Cardiac fibroblast (primary cell): ENCODE data around the gene TMEM72.

Source experiments
- DNase-seq, 2 donors: peaks; one replicate each; pipeline versions ENCODE4 v3.0.0 to v3.0.0-alpha.2; 2010; ENCODE audit warnings: low read depth in 2 of 2
- H3K4me3 ChIP-seq, 2 donors: replicated peaks in 1 of 2; 1 replicate in 1 of 2; 2 replicates in 1 of 2; pipeline ENCODE4 v1.5.1; 2011; ENCODE audit warnings: low read depth in 2 of 2, low read length in 2 of 2, mild to moderate bottlenecking in 2 of 2, moderate library complexity in 1 of 2
- TF ChIP-seq, protein P1 (sequence below): IDR thresholded peaks from one replicate; pipeline ENCODE4 v1.5.1; 2011; ENCODE audit warnings: low read depth, mild to moderate bottlenecking, low read length, inconsistent platforms

The TMEM72 gene

DNA sequence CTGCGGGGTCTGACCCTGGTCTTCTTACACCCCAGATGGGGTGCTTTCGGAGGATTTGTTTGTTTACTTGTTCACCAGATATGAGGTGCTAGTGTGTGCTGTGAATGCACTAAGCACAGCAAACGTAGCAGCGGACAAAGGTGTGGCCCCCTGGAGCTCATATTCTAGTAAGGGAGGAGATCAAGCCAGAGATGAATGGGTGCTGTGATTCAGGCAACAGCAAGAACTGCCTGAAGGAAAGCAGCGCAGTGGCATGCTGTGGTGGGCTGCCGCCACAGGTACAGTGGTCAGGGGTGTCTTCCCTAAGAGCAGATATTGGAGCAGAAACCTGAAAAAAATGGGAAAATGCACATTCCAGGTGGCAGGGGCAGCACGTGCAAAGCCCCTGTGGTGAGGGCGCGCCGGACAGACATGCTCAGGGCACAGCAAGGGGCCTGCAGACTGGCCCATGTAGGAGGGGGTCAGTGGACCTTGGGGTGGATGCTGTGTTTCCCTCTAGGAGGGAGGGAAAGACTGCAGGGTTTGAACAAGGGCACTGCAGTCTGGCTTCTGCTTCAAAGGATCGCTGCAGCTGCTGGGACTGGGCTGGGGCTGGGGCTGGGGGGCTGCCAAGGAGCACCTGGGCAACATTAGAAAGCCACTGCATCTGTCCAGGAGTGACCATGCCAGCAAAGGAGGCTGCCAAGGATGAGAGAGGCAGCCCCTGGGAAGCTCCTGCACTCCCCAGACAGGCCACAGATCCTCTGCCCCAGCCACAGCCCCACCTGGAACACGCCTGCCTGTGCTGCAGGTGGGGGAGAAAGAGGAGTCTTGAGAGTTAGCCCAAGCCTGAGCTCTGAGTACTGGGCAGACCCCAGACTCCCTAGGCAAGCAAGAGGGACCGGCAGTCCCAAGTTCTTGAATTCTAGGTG is 68.4 kb downstream of the TMEM72 start:
- TF ChIP-seq, protein P1, sequence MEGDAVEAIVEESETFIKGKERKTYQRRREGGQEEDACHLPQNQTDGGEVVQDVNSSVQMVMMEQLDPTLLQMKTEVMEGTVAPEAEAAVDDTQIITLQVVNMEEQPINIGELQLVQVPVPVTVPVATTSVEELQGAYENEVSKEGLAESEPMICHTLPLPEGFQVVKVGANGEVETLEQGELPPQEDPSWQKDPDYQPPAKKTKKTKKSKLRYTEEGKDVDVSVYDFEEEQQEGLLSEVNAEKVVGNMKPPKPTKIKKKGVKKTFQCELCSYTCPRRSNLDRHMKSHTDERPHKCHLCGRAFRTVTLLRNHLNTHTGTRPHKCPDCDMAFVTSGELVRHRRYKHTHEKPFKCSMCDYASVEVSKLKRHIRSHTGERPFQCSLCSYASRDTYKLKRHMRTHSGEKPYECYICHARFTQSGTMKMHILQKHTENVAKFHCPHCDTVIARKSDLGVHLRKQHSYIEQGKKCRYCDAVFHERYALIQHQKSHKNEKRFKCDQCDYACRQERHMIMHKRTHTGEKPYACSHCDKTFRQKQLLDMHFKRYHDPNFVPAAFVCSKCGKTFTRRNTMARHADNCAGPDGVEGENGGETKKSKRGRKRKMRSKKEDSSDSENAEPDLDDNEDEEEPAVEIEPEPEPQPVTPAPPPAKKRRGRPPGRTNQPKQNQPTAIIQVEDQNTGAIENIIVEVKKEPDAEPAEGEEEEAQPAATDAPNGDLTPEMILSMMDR: no peak
- H3K4me3 ChIP-seq: no peak overlapping the region
- DNase-seq: no peak

DNA sequence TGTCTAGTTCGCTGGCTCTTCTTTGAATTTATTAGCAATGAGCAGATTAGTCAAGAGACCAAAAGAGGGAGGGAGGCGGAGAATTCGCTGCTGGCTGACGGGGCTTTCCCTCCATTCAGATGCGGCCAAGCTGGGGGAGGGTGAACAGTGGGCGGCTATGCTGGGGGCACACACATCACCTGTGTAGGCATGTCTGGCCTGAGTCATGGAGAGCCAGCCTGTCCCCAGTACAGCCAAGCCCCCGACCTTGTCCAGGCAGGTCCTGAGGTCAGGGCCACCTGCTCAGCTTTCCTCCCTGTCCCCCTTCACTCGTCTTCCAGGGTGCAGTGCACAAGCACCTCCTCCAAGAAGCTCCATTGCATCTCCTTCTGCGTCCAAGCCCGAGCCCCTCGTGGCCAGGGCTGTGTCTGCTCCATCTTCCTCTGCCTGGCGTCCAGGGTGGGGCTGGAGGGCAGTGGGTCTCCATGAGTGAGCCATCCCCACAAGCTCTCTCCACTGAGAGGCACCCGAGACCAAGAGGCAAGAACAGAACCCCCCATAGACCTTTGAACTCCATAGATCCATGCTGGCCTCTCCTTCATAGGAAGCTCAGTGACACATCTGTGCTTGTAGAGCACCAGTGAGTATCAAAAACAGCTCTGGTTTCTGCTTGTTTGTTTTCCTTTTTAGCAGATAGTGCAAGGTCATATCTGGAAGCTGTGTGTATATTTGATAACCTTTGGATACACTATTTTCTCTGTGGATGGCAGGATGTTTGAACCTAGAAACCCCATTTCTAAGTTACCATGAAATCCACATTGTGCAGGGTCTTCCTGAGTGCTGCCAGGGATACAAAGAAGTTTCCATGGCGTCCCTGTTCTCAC is 69.4 kb downstream of the TMEM72 start:
- TF ChIP-seq, protein P1: no peak
- no peak for DNase-seq
- no peak overlapping the region for H3K4me3 ChIP-seq

DNA sequence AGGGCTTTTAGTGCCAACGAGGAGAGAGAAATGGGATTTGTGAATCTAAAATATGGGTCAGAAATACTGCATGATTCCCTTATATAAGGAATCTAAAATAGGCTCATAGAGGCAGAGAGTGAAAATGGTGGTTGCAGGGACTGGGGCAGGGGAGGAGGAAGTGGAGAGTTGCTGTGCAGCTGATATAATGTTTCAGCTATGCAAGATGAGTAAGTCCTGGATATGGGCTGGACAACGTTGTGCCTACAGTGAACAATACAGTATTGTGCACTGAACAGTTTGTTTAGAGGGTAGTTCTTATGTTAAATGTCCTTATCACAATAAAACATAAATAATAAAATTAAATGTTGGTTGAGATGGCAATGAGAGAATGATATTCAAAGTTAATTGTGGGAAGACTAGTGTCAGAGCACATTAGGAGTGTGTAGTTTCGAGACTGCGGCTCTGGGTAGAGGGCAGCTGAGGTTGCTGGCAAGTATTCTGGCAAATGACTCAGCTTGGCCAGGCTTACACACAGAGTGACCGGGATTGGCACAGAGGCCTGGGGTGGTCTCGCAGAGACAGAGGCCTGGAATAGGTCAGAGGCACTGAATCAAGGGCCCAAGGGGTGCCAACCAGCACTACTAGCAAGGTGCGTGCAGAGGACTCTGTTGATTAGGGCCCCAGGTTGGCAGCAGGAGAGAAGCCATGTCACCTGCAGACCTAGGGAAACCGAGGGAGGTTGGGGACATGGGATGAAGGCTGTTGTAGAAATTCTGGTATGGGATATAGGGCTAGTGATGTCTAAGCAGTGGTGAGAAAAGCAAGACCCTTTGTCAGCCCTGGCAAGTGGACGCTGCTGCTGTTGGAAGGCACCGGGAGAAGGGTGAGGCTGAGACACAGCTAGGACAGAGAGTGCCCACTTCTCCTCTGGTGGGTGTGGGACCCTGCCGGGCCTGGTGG is 70.3 kb downstream of the TMEM72 start:
- TF ChIP-seq, protein P1: no peak

DNA sequence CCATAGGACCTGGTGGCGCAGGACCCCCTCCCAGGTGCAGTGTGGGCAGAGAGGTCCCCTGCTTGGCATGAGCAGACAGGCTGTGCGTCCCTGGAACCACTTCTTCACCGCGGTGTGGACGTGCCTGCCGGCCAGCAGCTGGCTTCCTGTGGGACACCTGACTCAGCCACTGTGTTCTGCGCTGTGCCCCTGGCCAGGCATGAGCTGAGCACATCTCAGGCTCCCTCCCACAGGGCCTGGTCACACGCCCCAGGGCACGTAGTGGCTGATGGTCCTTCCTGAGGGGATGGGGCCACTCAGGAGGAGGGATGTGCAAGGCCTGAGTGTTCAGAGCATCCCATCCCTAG is 71.0 kb downstream of the TMEM72 start:
- TF ChIP-seq, protein P1: no peak
- H3K4me3 ChIP-seq: no peak overlapping the region
- DNase-seq: peak; percentile 20 to 76

More for the DNA sequence above, 70.3 kb downstream of the TMEM72 start:
- no peak overlapping the region for H3K4me3 ChIP-seq
- DNase-seq: peak; percentile 86 to 93

DNA sequence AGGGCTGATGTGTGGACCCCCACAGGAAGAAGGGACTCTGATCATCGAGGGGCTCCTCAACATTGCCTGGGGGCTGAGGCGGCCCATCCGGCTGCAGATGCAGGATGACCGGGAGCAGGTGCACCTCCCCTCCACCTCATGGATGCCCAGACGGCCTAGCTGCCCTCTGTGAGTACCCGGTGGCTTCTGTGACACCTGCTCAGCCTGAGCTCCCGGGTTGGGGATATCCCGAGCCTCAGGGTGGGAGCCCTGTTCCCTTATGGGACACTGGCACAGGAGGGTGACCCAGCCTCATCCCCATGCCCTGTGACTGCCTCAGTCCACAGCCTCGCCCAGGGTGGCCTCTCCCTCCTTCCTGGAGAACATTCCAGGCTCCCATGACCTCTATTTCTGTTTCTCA is 71.4 kb downstream of the TMEM72 start:
- TF ChIP-seq, protein P1: no peak
- no peak for DNase-seq
- no peak overlapping the region for H3K4me3 ChIP-seq
